Left cardiac atrium (tissue), 2 donors: ENCODE measurements around the gene BIRC3. TPM values are rescaled to one million over a fixed set of nuclear protein-coding genes. Genes with fewer than 3 reads are reported as not detected.

Source experiments
- total RNA-seq, 2 donors: library from RNA; stranded (reverse); fragmentation: NEBNext Ultra II Directional; extraction: Animal tissue kit (Norgen Biotek cat#: 25700); gene quantifications; one replicate each; pipeline ENCODE4 v1.2.1, GENCODE V29; 2021
- donor health status: DM: no; HTN: yes; CAD: no; lungs with severe emphysema.
- donor health status: DM: yes; HTN: yes; CAD: no.

BIRC3 gene
- total RNA-seq, 2 donors from 2014 or later, result 7.0 to 8.4 TPM

Other genes with a start within 250 kb of the BIRC3 start
- 10 to 100 TPM; 59.1 to 67.5 TPM for gene YAP1, start 207.0 kb upstream of the BIRC3 start, total RNA-seq
- 10 to 100 TPM; 30.4 to 34.2 TPM for gene BIRC2, start 29.7 kb downstream of the BIRC3 start, total RNA-seq
- gene TMEM123, start 135.3 kb downstream of the BIRC3 start, total RNA-seq, result 10 to 100 TPM; 80.5 to 89.0 TPM
- under 1 TPM in 1 of 2 donors, not detected in 1; 0.32 TPM for gene MMP7, start 213.3 kb downstream of the BIRC3 start, total RNA-seq